ENCODE measurements around the gene TTC28. TPM values are rescaled to one million over a fixed set of nuclear protein-coding genes. Genes with fewer than 3 reads are reported as not detected.

The TTC28 gene
- total RNA-seq, 4 donors from 2014 or later: 10.2 to 23.8 (median 13.4) TPM

DNA sequence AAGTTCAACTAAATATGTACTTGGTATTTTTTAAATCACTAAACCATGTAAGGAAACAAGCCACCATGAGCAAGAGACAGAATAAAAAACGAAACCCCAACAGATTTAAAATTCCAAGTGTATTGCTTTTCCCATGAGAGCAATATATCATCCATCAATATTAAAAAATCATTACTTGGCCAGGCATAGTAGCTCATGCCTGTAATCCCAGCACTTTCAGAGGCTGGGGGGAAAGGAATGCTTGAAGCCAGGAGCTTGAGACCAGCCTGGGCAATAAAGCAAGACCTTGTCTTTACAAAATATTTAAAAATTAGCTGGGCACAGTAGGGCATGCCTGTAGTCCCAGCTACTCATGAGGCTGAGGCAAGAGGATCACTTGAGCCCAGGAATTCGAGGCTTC is 190.8 kb downstream of the TTC28 start:
- intact Hi-C loops (cut with DNase I; ENCODE audit: low total_unique reads): no loop called here
- TF ChIP-seq, protein P1, sequence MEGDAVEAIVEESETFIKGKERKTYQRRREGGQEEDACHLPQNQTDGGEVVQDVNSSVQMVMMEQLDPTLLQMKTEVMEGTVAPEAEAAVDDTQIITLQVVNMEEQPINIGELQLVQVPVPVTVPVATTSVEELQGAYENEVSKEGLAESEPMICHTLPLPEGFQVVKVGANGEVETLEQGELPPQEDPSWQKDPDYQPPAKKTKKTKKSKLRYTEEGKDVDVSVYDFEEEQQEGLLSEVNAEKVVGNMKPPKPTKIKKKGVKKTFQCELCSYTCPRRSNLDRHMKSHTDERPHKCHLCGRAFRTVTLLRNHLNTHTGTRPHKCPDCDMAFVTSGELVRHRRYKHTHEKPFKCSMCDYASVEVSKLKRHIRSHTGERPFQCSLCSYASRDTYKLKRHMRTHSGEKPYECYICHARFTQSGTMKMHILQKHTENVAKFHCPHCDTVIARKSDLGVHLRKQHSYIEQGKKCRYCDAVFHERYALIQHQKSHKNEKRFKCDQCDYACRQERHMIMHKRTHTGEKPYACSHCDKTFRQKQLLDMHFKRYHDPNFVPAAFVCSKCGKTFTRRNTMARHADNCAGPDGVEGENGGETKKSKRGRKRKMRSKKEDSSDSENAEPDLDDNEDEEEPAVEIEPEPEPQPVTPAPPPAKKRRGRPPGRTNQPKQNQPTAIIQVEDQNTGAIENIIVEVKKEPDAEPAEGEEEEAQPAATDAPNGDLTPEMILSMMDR (IDR thresholded peaks at IDR 0.05): no peak
- TF ChIP-seq POLR2A (IDR thresholded peaks at IDR 0.05): no peak
- H3K4me3 ChIP-seq (ENCODE audit: low read depth, poor library complexity, severe bottlenecking): no peak overlapping the region
- no peak for DNase-seq (ENCODE audit: low spot score in 2 of 2)
- 80 to 81% methylated on average over 2 of the region's 2 CpGs for WGBS, 2 donors

DNA sequence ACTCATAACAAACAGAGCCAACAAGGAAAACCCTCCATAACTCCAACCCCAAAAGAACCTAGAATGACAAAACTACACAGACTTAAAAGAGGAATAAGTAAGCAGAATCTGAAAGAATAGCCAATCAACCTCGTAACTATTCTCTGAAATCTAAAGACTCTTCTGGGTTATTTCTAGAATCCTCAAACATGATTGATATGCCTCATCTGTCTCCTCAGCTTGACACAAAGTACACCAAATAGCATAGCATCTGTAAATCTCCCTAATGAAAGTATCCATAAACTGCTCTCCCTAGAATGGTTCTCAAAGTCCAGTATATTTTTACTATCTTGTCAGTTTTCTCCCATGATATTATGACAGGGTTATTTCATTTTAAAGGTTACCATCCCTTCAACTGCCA is 195.0 kb downstream of the TTC28 start:
- intact Hi-C loops (cut with DNase I; ENCODE audit: low total_unique reads): loop anchor here (1.0 kb wide), 1 partner anchor 28 kb away; no protein-coding TSS in a partner anchor
- 97 to 98% methylated on average over 1 of the region's 1 CpG for WGBS, 2 donors
- no peak for DNase-seq (ENCODE audit: low spot score in 2 of 2)
- no peak overlapping the region for H3K4me3 ChIP-seq (ENCODE audit: low read depth, poor library complexity, severe bottlenecking)
- no peak for TF ChIP-seq POLR2A (IDR thresholded peaks at IDR 0.05)
- TF ChIP-seq, protein P1 (IDR thresholded peaks at IDR 0.05): no peak

DNA sequence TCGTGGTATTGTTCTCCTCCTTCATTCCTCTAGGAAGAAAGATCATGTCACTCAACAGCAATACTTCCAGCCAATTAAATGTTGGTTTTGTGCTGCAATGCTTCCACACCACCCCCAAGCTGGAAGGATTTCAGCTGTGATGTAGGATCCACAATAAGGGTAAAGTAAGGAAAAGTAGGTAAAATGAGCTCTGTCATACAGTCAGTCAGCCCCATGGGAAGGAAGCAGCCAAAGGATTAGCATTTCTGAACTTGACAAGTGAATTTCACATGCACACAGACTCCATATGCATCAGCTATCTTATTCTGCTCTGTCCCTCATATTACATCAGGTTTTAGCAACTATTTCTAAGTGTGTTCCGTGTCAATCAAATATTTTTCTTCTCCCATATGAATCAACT is 197.9 kb downstream of the TTC28 start:
- intact Hi-C loops (cut with DNase I; ENCODE audit: low total_unique reads): no loop called here
- 48 to 49% methylated on average over 2 of the region's 2 CpGs for WGBS, 2 donors
- no peak for DNase-seq (ENCODE audit: low spot score in 2 of 2)
- no peak overlapping the region for H3K4me3 ChIP-seq (ENCODE audit: low read depth, poor library complexity, severe bottlenecking)
- TF ChIP-seq POLR2A (IDR thresholded peaks at IDR 0.05): no peak
- TF ChIP-seq, protein P1 (IDR thresholded peaks at IDR 0.05): no peak

DNA sequence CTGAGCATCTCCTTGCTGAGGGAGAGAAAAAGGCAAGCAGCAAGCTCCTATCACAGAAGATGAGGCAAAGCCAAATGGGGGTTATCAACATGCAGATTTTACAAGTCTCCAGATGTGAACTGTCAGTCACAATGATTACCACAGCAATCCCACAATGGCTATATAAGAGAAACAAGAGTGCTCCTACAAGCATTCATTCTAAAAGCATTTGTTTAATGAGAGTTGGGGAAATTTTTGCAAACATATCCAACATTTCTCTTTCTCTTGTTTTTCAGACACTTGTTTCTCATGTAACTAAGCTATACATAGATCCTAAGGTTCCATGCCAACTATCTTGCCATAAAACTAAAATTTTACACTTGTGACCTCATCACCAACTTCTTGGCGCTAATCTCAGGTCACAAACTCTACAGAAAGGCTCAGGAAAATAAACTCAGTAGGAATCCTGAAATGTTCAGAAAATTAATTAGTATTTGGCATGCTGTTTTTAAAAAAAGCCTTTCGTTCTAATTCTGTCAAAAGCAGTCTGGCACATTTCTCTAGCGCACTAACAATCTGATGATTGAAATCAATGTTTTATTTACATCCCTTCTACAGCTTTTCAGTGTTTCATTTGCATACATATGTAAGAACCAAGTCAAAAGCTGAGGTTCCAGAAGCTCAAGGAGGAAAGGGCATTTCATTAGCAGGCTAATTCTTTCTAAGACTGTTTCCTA is 199.5 kb downstream of the TTC28 start:
- DNase-seq (ENCODE audit: low spot score in 2 of 2): no peak
- TF ChIP-seq POLR2A (IDR thresholded peaks at IDR 0.05): no peak
- TF ChIP-seq, protein P1 (IDR thresholded peaks at IDR 0.05): no peak

DNA sequence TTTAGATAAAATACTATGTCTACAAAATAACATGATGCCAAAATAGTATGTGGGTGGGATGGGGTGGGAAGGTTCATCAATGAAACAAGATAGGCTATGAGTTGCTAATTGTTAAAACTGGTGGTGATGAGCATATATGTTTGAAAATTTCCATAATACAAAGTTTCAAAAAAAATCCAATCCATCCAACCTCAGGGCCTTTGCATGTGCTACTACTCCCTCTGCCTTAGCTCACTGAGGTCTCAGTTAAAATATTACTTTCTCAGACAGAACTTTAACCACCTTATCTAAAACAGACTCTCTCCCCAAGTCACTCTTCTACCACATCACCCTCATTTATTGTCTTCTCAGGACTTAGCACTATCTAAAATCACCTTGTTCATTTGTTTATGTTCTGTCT is 201.1 kb downstream of the TTC28 start:
- intact Hi-C loops (cut with DNase I; ENCODE audit: low total_unique reads): loop anchor here (1.0 kb wide), 1 partner anchor 26 kb away; no protein-coding TSS in a partner anchor
- no peak for DNase-seq (ENCODE audit: low spot score in 2 of 2)
- H3K4me3 ChIP-seq (ENCODE audit: low read depth, poor library complexity, severe bottlenecking): no peak overlapping the region
- TF ChIP-seq, protein P1 (IDR thresholded peaks at IDR 0.05): no peak
- no peak for TF ChIP-seq POLR2A (IDR thresholded peaks at IDR 0.05)

More for the DNA sequence above, 199.5 kb downstream of the TTC28 start:
- intact Hi-C loops (cut with DNase I; ENCODE audit: low total_unique reads): no loop called here
- no peak overlapping the region for H3K4me3 ChIP-seq (ENCODE audit: low read depth, poor library complexity, severe bottlenecking)
- WGBS, 2 donors: 71 to 76% methylated on average over 3 of the region's 3 CpGs

DNA sequence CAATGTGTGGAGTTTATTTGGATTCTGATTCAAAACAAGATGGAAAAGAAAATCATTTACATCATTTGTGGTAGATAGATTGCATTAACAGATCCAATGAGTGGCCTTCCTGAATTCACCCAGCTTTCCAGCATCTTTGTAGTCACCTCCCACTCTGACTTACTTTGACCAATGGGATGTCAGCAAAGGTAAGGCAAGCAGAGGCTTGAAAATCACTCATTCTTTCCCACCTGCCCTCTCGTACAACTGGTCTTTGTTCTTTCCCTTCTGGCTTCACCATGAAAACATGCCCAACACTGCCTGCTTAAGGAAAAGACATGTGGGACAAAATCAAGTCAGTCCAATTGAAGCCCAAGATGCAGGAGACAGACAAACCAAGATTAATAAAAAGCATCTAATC is 202.1 kb downstream of the TTC28 start:
- intact Hi-C loops (cut with DNase I; ENCODE audit: low total_unique reads): no loop called here
- TF ChIP-seq, protein P1 (IDR thresholded peaks at IDR 0.05): no peak
- TF ChIP-seq POLR2A (IDR thresholded peaks at IDR 0.05): no peak
- no peak for DNase-seq (ENCODE audit: low spot score in 2 of 2)
- WGBS, 2 donors: 55 to 64% methylated on average over 1 of the region's 1 CpG
- H3K4me3 ChIP-seq (ENCODE audit: low read depth, poor library complexity, severe bottlenecking): no peak overlapping the region

All from lower leg skin (tissue), 4 donors.